GM19468 (cell line): ENCODE results near the gene OAS2.
"Not testable (repeated sequence)": the region's sequence is repeated elsewhere in the genome, so short reads cannot be mapped to it uniquely, and the experiment has no call there.

ENCODE experiments used
- ATAC-seq: cut with Tn5 transposase; IDR thresholded peaks from one replicate; pipeline ENCODE4 v1.9.1; 2021; ENCODE audit warnings: mild to moderate bottlenecking, moderate library complexity, moderate number of reproducible peaks; ENCODE audit not compliant: unreplicated experiment; ENCODE audit errors: extremely low read depth

OAS2 gene

DNA sequence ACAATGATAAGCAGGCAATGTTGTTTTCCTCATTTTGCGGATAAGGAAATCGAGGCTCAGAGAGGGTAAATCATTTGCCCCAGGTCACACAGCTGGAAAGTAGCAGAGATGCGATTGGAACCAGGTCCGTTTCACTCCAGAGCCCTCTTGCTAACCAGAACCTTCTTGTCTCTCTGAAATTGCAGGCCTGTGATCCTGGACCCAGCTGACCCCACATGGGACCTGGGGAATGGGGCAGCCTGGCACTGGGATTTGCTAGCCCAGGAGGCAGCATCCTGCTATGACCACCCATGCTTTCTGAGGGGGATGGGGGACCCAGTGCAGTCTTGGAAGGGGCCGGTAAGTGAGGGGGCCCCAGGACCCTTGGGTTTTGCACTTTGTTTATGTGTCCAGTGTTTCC lies 30.6 kb upstream of the OAS2 start:
- no peak for ATAC-seq

DNA sequence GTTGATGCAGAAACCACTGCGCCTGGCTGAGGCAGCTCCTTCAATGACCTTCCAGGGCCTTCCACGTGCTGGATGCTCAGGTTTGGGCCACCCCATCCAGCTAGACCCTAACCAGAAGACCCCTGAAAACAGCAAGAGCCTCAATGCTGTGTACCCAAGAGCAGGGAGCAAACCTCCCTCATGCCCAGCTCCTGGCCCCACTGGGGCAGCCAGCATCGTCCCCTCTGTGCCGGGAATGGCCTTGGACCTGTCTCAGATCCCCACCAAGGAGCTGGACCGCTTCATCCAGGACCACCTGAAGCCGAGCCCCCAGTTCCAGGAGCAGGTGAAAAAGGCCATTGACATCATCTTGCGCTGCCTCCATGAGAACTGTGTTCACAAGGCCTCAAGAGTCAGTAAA lies 29.5 kb upstream of the OAS2 start:
- ATAC-seq, result no peak

DNA sequence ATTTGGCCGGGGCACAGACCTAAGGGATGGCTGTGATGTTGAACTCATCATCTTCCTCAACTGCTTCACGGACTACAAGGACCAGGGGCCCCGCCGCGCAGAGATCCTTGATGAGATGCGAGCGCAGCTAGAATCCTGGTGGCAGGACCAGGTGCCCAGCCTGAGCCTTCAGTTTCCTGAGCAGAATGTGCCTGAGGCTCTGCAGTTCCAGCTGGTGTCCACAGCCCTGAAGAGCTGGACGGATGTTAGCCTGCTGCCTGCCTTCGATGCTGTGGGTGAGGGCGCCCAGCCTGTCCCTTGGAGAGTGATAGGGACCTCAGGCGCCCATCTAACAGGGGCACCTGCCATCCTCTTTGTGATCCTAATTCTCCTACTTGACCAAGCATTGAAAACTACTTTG lies 27.6 kb upstream of the OAS2 start:
- no peak for ATAC-seq

DNA sequence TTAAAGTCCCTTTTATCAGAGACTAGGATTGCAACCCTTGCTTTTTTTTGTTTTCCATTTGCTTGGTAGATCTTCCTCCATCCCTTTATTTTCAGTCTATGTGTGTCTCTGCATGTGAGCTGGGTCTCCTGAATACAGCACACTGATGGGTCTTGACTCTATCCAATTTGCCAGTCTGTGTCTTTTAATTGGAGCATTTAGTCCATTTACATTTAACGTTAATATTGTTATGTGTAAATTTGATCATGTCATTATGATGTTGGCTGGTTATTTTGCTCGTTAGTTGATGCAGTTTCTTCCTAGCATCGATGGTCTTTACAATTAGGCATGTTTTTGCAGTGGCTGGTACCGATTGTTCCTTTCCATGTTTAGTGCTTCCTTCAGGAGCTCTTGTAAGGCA lies 21.2 kb upstream of the OAS2 start:
- not testable (repeated sequence) for ATAC-seq

DNA sequence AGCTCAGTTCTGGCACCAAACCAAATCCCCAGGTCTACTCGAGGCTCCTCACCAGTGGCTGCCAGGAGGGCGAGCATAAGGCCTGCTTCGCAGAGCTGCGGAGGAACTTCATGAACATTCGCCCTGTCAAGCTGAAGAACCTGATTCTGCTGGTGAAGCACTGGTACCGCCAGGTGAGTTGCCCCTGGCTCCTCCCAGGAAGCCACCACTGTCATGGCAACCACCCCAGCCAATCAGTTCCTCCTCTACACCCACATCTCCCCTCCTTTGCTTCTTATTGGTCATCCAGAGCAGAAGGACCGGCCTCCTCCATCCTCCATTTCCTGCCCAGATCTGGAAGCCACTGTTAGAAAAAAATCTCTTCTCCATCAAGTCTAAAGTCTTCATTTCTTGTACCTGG lies 17.2 kb upstream of the OAS2 start:
- ATAC-seq, result no peak

DNA sequence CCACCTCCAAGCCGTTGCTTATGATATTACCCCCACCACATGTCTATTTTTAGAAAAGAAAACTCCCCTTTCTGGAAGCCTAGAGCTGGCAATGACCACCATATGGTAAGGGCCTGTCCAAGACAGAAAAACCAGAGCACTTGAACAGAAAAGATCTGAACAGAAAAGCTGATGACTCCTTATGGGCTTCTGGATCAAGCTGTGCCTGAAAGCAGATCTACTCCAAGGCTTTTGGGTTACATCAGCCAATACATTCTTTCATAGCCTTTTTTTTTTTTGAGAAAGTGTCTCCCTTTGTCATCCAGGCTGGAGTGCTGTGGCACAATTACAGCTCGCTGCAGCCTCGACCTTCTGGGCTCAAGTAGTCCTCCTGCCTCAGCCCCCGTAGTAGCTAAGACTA lies 16.8 kb upstream of the OAS2 start:
- ATAC-seq, result no peak

DNA sequence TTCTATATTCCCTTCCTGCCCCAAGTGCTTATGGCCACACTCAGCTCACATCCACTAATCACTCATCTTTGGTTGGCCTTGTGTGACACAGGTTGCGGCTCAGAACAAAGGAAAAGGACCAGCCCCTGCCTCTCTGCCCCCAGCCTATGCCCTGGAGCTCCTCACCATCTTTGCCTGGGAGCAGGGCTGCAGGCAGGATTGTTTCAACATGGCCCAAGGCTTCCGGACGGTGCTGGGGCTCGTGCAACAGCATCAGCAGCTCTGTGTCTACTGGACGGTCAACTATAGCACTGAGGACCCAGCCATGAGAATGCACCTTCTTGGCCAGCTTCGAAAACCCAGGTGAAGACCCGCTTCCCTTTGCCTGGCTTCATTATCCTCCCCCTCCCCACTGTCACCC lies 15.8 kb upstream of the OAS2 start:
- no peak for ATAC-seq

DNA sequence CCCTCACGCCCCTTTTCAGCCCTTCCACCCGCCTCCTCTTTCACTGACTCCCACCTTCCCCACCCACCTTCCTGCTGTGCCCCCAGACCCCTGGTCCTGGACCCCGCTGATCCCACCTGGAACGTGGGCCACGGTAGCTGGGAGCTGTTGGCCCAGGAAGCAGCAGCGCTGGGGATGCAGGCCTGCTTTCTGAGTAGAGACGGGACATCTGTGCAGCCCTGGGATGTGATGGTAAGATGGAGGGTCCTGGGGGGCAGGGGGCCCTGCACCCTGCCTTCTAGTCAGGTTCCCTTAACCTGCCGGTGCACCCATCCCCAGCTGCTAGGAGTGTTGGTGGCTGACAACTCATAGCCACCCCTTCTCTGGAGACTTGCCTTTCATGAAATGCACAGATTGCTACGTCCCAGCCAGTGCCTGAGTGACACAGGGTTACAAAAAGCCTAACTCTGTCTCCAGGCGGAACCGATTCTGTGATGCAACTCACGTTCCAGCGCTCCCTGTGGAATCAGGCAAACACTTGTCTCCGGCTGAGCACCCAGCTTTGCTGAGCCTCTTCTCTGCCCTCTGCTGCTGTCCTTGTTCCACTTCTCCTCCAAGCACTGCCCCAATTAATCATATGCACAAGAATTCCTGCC lies 15.0 kb upstream of the OAS2 start:
- ATAC-seq, result no peak

DNA sequence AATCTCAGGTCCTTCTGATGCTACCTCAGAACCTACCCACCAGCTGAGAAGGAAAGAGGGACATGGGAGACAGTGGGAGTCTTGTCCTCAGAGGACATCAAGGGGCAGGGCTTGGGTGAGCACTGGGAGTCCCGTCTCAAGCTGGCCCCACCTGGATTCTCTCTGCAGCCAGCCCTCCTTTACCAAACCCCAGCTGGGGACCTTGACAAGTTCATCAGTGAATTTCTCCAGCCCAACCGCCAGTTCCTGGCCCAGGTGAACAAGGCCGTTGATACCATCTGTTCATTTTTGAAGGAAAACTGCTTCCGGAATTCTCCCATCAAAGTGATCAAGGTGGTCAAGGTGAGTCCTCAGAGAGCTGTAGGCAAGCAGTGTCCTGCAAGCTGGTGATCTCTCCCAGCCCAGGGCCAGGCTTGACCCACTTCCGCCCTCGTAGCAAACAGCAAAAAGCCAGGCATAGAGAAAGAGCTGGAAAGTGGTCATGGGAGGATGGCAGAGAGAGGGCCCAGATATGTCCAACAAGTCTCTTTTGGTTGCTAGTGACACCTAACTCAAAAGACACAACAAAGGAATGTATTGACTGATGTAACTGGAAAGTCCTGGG lies 14.2 kb upstream of the OAS2 start:
- ATAC-seq, result no peak

DNA sequence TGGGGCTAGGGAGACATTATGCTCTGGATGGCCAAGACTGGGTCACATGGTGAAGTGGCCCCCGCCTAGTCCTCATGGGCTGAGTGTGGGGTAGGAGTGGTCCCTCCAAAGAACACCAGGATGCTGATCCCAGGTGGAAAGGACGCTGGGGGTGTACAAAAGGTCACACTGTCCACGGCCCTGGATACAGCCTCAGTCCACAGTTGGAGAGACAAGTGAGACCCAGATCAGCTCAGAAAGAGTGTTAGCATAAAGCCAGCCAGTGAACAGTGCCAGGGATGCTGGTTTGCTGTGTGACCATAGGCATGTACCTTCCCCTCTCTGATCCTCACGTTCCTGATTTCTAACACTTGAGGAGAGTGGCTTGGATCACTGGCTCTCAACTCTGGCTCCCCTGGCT lies 13.4 kb upstream of the OAS2 start:
- no peak for ATAC-seq

DNA sequence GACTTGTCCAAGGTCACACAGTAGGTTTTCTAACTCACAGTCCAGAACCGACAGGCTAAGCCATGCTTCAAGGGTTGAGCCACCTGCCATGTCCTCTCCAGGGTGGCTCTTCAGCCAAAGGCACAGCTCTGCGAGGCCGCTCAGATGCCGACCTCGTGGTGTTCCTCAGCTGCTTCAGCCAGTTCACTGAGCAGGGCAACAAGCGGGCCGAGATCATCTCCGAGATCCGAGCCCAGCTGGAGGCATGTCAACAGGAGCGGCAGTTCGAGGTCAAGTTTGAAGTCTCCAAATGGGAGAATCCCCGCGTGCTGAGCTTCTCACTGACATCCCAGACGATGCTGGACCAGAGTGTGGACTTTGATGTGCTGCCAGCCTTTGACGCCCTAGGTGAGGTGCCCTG lies 12.7 kb upstream of the OAS2 start:
- no peak for ATAC-seq

DNA sequence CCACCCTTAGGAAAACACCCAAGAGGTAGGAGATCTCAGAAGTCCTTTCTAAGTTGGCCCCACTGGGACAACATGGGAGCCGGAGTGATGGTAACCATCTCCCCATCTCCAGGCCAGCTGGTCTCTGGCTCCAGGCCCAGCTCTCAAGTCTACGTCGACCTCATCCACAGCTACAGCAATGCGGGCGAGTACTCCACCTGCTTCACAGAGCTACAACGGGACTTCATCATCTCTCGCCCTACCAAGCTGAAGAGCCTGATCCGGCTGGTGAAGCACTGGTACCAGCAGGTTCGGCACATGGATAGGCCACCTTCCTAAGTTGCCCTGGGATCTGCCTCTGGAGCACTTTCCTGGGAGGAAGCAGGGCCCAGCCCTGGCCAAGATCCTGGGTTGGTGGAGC lies 11.0 kb upstream of the OAS2 start:
- ATAC-seq, result no peak

DNA sequence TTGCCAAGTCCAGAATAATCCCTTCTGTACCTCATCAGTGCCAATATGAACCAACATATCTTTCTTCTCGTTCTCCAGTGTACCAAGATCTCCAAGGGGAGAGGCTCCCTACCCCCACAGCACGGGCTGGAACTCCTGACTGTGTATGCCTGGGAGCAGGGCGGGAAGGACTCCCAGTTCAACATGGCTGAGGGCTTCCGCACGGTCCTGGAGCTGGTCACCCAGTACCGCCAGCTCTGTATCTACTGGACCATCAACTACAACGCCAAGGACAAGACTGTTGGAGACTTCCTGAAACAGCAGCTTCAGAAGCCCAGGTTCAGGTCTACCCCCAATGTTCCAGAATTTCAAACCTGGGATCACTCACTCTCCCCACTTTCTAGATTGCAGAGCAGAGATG lies 10.5 kb upstream of the OAS2 start:
- ATAC-seq, result no peak

DNA sequence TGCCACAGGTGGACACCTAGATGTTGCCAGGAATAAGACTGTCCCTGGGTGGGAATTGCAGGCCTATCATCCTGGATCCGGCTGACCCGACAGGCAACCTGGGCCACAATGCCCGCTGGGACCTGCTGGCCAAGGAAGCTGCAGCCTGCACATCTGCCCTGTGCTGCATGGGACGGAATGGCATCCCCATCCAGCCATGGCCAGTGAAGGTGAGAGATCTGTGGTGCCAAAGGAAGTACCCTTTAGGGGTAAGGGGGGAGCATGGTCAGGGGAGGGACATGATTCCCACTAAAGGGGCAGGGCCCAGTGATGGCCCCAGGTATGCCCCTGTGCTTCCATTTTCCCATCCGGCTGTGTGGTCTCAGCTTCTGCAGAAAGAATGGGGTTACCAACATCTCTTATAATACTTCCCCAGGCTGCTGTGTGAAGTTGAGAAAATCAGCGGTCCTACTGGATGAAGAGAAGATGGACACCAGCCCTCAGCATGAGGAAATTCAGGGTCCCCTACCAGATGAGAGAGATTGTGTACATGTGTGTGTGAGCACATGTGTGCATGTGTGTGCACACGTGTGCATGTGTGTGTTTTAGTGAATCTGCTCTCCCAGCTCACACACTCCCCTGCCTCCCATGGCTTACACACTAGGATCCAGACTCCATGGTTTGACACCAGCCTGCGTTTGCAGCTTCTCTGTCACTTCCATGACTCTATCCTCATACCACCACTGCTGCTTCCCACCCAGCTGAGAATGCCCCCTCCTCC lies 8.6 kb upstream of the OAS2 start:
- no peak for ATAC-seq

DNA sequence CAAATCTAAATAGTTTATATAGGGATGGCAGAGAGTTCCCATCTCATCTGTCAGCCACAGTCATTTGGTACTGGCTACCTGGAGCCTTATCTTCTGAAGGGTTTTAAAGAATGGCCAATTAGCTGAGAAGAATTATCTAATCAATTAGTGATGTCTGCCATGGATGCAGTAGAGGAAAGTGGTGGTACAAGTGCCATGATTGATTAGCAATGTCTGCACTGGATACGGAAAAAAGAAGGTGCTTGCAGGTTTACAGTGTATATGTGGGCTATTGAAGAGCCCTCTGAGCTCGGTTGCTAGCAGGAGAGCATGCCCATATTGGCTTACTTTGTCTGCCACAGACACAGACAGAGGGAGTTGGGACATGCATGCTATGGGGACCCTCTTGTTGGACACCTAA lies 7.9 kb upstream of the OAS2 start:
- no peak for ATAC-seq

DNA sequence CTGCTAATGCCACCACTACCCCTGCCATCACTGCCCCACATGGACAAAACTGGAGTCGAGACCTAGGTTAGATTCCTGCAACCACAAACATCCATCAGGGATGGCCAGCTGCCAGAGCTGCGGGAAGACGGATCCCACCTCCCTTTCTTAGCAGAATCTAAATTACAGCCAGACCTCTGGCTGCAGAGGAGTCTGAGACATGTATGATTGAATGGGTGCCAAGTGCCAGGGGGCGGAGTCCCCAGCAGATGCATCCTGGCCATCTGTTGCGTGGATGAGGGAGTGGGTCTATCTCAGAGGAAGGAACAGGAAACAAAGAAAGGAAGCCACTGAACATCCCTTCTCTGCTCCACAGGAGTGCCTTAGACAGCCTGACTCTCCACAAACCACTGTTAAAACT lies 7.1 kb upstream of the OAS2 start:
- no peak for ATAC-seq

DNA sequence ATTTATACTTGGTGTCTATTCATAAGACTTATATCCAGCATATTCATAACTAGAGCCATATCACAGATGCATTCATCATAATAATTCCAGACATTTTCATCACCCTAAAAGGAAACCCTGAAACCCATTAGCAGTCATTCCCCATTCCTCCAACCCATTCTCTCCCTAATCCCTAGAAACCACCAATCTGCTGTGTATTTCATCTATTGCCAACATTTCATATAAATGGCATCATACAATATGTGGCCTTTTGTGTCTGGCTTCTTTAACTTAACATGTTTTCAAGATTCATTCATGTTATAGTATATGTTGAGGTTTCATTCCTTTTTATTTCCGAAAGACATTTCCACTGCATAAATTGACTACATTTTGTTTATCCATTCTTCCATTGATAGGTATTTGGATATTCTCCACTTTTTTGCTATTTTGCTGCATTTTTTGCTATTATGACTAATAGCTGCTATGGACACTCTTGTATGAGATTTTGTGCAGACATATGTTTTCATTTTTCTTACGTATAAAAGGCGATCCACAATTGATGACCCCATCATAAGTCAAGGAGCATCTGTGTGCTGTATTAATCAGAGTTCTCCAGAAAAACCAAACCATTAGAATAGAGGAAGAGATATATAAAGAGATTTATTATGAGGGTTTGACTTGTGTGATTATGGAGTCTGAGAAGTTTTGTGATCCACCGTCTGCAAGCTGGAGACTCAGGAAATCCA lies 5.1 kb upstream of the OAS2 start:
- ATAC-seq, result no peak

DNA sequence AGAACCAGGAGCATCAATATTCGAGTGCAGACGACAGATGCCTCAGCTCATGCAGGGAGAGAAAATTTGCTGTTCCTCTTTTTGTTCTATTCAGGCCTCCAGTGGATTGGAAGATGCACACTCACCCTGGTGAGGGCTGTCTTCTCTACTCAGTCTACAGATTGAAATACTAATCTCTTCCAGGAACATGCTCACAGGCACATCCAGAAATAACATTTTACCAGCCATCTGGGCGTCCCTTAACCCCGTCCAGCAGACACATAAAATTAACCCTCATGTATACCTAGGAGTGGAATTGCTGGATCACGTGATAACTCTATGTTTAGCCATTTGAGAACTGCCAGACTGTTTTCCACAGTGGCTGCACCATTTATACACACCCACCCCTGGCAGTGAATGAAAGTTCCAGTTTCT lies 4.5 kb upstream of the OAS2 start:
- no peak for ATAC-seq

DNA sequence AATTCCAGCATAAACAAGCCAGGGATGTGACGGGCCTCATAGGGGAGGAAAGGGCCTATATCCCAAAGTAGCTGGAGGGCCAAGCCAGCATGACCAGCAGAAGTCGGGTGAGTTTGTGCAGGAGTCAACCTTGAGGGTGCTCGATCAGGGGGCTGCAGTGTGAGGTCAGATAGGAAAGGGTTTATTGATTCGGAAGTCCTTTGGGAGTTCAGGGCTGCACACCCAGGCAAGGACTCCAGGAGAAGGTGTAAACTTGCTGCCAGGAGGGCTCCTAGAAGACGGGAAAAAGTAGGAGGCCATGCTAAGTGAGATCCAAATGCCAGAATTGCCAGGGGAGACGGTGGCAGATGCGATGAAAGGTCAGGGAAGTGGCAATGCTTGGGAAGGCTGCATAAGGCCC lies 3.4 kb upstream of the OAS2 start:
- ATAC-seq, result no peak

DNA sequence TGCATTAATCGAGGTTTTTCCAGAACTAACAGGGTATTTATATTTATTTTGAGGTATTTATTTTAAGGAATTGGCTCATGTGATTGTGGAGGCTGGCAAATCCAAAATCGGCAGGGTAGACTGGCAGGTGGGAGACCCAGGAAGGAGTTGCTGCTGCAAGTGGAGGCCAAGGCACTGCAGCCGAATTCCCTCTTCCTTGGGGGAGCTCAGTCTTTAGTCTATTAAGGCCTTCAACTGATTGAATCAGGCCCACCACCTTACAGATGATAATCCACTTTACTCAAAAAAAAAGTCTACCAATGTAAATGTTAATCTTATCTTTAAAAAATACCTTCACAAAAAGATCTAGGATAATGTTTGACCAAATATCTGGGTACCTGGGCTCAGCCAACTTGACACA lies 1.2 kb upstream of the OAS2 start:
- ATAC-seq, result no peak

DNA sequence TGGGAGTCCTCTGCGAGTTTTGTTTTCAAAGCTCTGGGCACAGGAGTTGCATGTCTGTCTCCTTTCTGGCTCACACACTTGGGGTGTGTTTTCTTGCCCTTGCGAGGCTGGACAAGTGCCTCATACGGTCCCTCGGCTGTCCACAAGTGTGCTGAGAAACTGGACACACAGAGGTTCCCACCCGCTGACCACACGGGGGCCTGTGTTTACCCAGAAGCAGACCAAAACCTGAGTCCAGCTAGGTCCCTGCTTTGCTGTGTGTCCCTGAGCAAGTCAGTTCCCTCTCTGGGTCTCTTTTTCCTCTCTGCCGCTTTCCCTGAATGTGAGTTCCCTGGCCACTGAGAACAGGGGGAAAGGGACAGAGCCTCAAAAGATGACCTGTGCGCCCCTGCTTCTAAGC lies 678 bp upstream of the OAS2 start:
- no peak for ATAC-seq
